HepG2 (cell line): Measurements from ENCODE around the gene CCDC80. TPM values are rescaled to one million over a fixed set of nuclear protein-coding genes. Genes with fewer than 3 reads are reported as not detected.
A peak's percentile ranks its signal among the peaks of the same experiment; 100 is the strongest.

Source experiments
- ATAC-seq: fragments of 200-7000 bp; cut with Tn5 transposase; 3 replicates; pipeline ENCODE4 v1.9.1; 2020; ENCODE audit warnings: mild to moderate bottlenecking, moderate library complexity
- BruUV-seq: library from RNA; stranded (reverse); fragments of 400-500 nt; replicated peaks from 2 replicates; lab custom pipeline; 2021; lab: Mats Ljungman, UMichigan
- CTCF ChIA-PET: fragments of 300-600 bp; formaldehyde crosslinking; extraction: SDS; loops from one replicate; lab custom pipeline; 2021; ENCODE audit warnings: low total read pairs, inconsistent platforms, low intra/inter-chr PET ratio; lab: Yijun Ruan, JAX
- POLR2A ChIA-PET: fragments of 350-600 bp; sonication (Branson Sonifier 250); formaldehyde crosslinking; loops from one replicate; lab custom pipeline; 2020; ENCODE audit warnings: antibody characterized with exemption, inconsistent platforms; lab: Yijun Ruan, JAX
- DNase-seq: peaks from one replicate; pipeline ENCODE4 v3.0.0-alpha.2; 2015; ENCODE audit warnings: low spot score
- FAIRE-seq: peaks from 3 replicates; lab custom pipeline; 2011; peaks lifted over from hg19 to GRCh38; lab: Jason Lieb, UNC
- H2AFZ ChIP-seq: one replicate; pipeline ENCODE4 v1.6.1; 2011; ENCODE audit warnings: low read length, inconsistent platforms
- H3K27ac ChIP-seq: fragments of 300-600 bp; 3 replicates; pipeline ENCODE4 v1.8.0; 2011; ENCODE audit warnings: mixed run types, mild to moderate bottlenecking, mixed read lengths, low read length, inconsistent platforms; ENCODE audit not compliant: insufficient read depth; ENCODE audit errors: extremely low read length
- H3K27me3 ChIP-seq, 2 experiments: fragments of 200-600 bp in 1 of 2; 2 replicates in 1 of 2; 3 replicates in 1 of 2; pipeline versions ENCODE4 v1.6.0 to v1.8.0; 2011; ENCODE audit warnings: low read length in 2 of 2, mild to moderate bottlenecking in 2 of 2, moderate library complexity in 2 of 2, inconsistent platforms in 1 of 2; ENCODE audit not compliant: insufficient read depth in 2 of 2, control insufficient read depth in 1 of 2
- H3K36me3 ChIP-seq, 2 experiments: fragments of 200-600 bp in 1 of 2; replicated peaks in 1 of 2; 2 replicates in 1 of 2; 3 replicates in 1 of 2; pipeline versions ENCODE4 v1.5.1 to v1.8.0; 2011; ENCODE audit warnings: low read length in 2 of 2, inconsistent platforms in 1 of 2; ENCODE audit not compliant: insufficient read depth in 2 of 2, control insufficient read depth in 1 of 2
- H3K4me1 ChIP-seq: 2 replicates; pipeline ENCODE4 v1.5.1; 2012; ENCODE audit warnings: low read length, inconsistent platforms; ENCODE audit not compliant: insufficient read depth
- H3K4me2 ChIP-seq: 2 replicates; pipeline ENCODE4 v1.6.0; 2011; ENCODE audit warnings: low read depth, low read length, inconsistent platforms
- H3K4me3 ChIP-seq, 3 experiments: fragments of 200-600 bp in 1 of 3; sonication (generic), shearing (Covaris generic) in 1 of 3; replicated peaks in 1 of 3; 2 replicates each; pipeline ENCODE4 v1.5.1; 2011 to 2016; ENCODE audit warnings: low read length in 3 of 3, inconsistent platforms in 2 of 3, low read depth in 2 of 3, mild to moderate bottlenecking in 2 of 3, control low read depth in 1 of 3, mixed read lengths in 1 of 3; ENCODE audit not compliant: insufficient read depth in 1 of 3
- H3K79me2 ChIP-seq: one replicate; pipeline ENCODE4 v1.6.1; 2011; ENCODE audit warnings: low read length, inconsistent platforms; ENCODE audit not compliant: insufficient read depth
- H3K9ac ChIP-seq: 2 replicates; pipeline ENCODE4 v1.6.0; 2011; ENCODE audit warnings: mild to moderate bottlenecking, low read depth, low read length, inconsistent platforms; ENCODE audit not compliant: insufficient read depth
- H3K9me3 ChIP-seq: 2 replicates; pipeline ENCODE4 v1.5.1; 2012; ENCODE audit warnings: mild to moderate bottlenecking, low read length
- H4K20me1 ChIP-seq: 2 replicates; pipeline ENCODE4 v1.6.0; 2011; ENCODE audit warnings: inconsistent platforms, mild to moderate bottlenecking, low read length, moderate library complexity; ENCODE audit not compliant: insufficient read depth
- CHD2 ChIP-seq: IDR thresholded peaks from 2 replicates; pipeline ENCODE4 v1.6.1; 2011; ENCODE audit warnings: low read depth, low read length, improper control_type of control experiment
- CTCF ChIP-seq: sonication (generic); formaldehyde crosslinking; IDR thresholded peaks from 2 replicates; pipeline ENCODE4 v1.5.0; 2020; ENCODE audit warnings: mild to moderate bottlenecking, missing genetic modification reagents, moderate library complexity
- GLI4 ChIP-seq: sonication (generic); formaldehyde crosslinking; IDR thresholded peaks from 2 replicates; pipeline ENCODE4 v1.5.1; 2020; ENCODE audit warnings: missing genetic modification reagents, mild to moderate bottlenecking, moderate library complexity, borderline replicate concordance
- HNRNPK ChIP-seq: fragments of 200-400 bp; formaldehyde crosslinking; IDR thresholded peaks from 2 replicates; pipeline ENCODE4 v1.6.1; 2018; ENCODE audit warnings: low read length, low read depth, moderate library complexity, mild to moderate bottlenecking; ENCODE audit not compliant: poor library complexity, severe bottlenecking
- MAFF ChIP-seq: IDR thresholded peaks from 2 replicates; pipeline ENCODE4 v1.6.1; 2011; ENCODE audit warnings: low read depth, low read length, improper control_type of control experiment
- MAFK ChIP-seq, 2 experiments: IDR thresholded peaks in 1 of 2; conservative IDR thresholded peaks in 1 of 2; 2 replicates each; pipeline ENCODE4 v1.6.1; 2011; ENCODE audit warnings: improper control_type of control experiment in 2 of 2, low read length in 2 of 2
- MED8 ChIP-seq: sonication (generic); formaldehyde crosslinking; IDR thresholded peaks from 2 replicates; pipeline ENCODE4 v1.8.1; 2023; ENCODE audit warnings: mild to moderate bottlenecking, missing genetic modification reagents; ENCODE audit not compliant: insufficient replicate concordance
- STAG1 ChIP-seq: sonication (generic); formaldehyde crosslinking; IDR thresholded peaks from 2 replicates; pipeline ENCODE4 v1.4.0; 2020; ENCODE audit warnings: missing genetic modification reagents
- XRCC5 ChIP-seq: fragments of 200-400 bp; formaldehyde crosslinking; optimal IDR thresholded peaks from 2 replicates; pipeline ENCODE3; 2017; ENCODE audit warnings: mild to moderate bottlenecking, low read length
- ZBTB7B ChIP-seq: sonication (generic); formaldehyde crosslinking; IDR thresholded peaks from 2 replicates; pipeline ENCODE4 v1.4.0; 2020; ENCODE audit warnings: missing genetic modification reagents
- ZFP36L1 ChIP-seq: sonication (generic); formaldehyde crosslinking; IDR thresholded peaks from 2 replicates; pipeline ENCODE4 v1.8.0; 2022; ENCODE audit warnings: mild to moderate bottlenecking, missing genetic modification reagents, moderate library complexity
- WGBS: methylation state at CpG from one replicate; pipeline ENCODE4 v1.1.6; 2017; ENCODE audit warnings: low lambda C conversion rate; 5-methylcytosine and 5-hydroxymethylcytosine counted together
- in situ Hi-C: cut with HindIII; loops from 2 replicates; pipeline ENCODE4 v1.10.0; 2017; ENCODE audit warnings: low pct_unique_long_range_greater_than_20kb; ENCODE audit not compliant: extremely low pct_ligation_motif_present
- intact Hi-C: fragments of 100-400 bp; cut with micrococcal nuclease; formaldehyde crosslinking; loops from one replicate; pipeline ENCODE4 v1.10.0; 2022; ENCODE audit not compliant: unreplicated experiment
- polyA plus RNA-seq, 8 experiments: library from polyadenylated mRNA; depleted of rRNA in 3 of 8; stranded (reverse) in 7 of 8; unstranded in 1 of 8; fragments of >200 nt; fragmentation: Illumina TruSeq in 4 of 8; extraction: Trizol in 4 of 8; gene quantifications; 2 replicates each; pipeline versions ENCODE4 v1.2.1 to v1.2.3, GENCODE V29; 2011 to 2016; ENCODE audit warnings: low read depth in 4 of 8, missing spikeins in 1 of 8, mixed read lengths in 1 of 8; ENCODE audit not compliant: insufficient read depth in 1 of 8
- total RNA-seq, 5 experiments: library from RNA; depleted of rRNA; stranded (reverse); fragments of >200 nt; fragmentation: Illumina TruSeq; extraction: Trizol; gene quantifications; 2 replicates each; pipeline ENCODE4 v1.2.3, GENCODE V29; 2016; ENCODE audit warnings: low read depth in 1 of 5

CCDC80 gene
- total and polyA plus RNA-seq, 2 of the 13 experiments (the other 11 are each of a cell fraction or from before 2014, with no cell fraction given) = not detected

- ChIA-PET CTCF (no interaction called here), POLR2A (no interaction called here)
- DNase-seq (no peak), FAIRE-seq (no peak), ATAC-seq (no peak)
- no peak overlapping the region for H3K4me3 ChIP-seq
- in situ Hi-C loops (no loop called here), intact Hi-C loops (loop anchor here (2.0 kb wide), 1 partner anchor 398 kb away; no protein-coding TSS in a partner anchor)
- H3K4me2 ChIP-seq = no peak overlapping the region
- no peak overlapping the region for H3K9ac ChIP-seq
- no peak overlapping the region for H2AFZ ChIP-seq
- no peak overlapping the region for H3K27ac ChIP-seq
- H3K27me3 ChIP-seq = no peaks in the 10 kb centered on the region
- no peaks in the 10 kb centered on the region for H3K79me2 ChIP-seq
- peaks cover 5 to 16% of the 10 kb centered on the region in 2 experiments; a peak in 3 of 5 replicates for H3K36me3 ChIP-seq
- H4K20me1 ChIP-seq = no peaks in the 10 kb centered on the region
- TF ChIP-seq CHD2 (no peak), ZBTB7B (no peak), MAFK (conservative IDR thresholded peaks at IDR 0.05 in 1 of 2, IDR thresholded peaks at IDR 0.05 in 1 of 2; ENCODE audit: low read length in 2 of 2) (peak; percentile 82 to 90), MED8 (CRISPR knock-in tag) (no peak), XRCC5 (no peak), MAFF (peak; percentile 78)
- H3K4me1 ChIP-seq = no peaks in the 10 kb centered on the region
- WGBS = 81% methylated on average over 3 of the region's 3 CpGs
- H3K9me3 ChIP-seq = no peaks in the 10 kb centered on the region
- BruUV-seq = no TSS peak
Observed at GRCh38 chr3:112583105-112583504, 57.8 kb downstream of the CCDC80 start.

GRCh38 chr3:112582244-112582874, 58.6 kb downstream of the CCDC80 start:
- no peaks in the 10 kb centered on the region for H3K79me2 ChIP-seq
- H3K9ac ChIP-seq = no peak overlapping the region
- H4K20me1 ChIP-seq = no peaks in the 10 kb centered on the region
- 67% methylated on average over 2 of the region's 2 CpGs for WGBS
- ChIA-PET POLR2A (no interaction called here), CTCF (no interaction called here)
- H3K27me3 ChIP-seq = no peaks in the 10 kb centered on the region
- intact Hi-C loops (loop anchor here (2.0 kb wide), 1 partner anchor 398 kb away; no protein-coding TSS in a partner anchor), in situ Hi-C loops (no loop called here)
- H2AFZ ChIP-seq = no peak overlapping the region
- no peak for TF ChIP-seq ZFP36L1 (CRISPR knock-in tag)
- TF ChIP-seq STAG1 (CRISPR knock-in tag) = peak; percentile 37
- TF ChIP-seq HNRNPK = no peak
- TF ChIP-seq GLI4 (CRISPR knock-in tag) = no peak
- peak; percentile 50 for TF ChIP-seq CTCF
- no TSS peak for BruUV-seq
- H3K36me3 ChIP-seq = peaks cover 5 to 16% of the 10 kb centered on the region in 2 experiments; a peak in 3 of 5 replicates
- H3K4me2 ChIP-seq = no peak overlapping the region
- H3K4me3 ChIP-seq = no peak overlapping the region
- peak; percentile 21 for DNase-seq
- peak; percentile 58 for ATAC-seq
- no peak overlapping the region for H3K27ac ChIP-seq
- FAIRE-seq = no peak
- H3K4me1 ChIP-seq = no peaks in the 10 kb centered on the region
- no peaks in the 10 kb centered on the region for H3K9me3 ChIP-seq
